HG03575 (cell line): ENCODE measurements around the gene LCN1.

Source experiments
- ATAC-seq: cut with Tn5 transposase; IDR thresholded peaks from one replicate; pipeline ENCODE4 v1.9.1; 2021; ENCODE audit not compliant: unreplicated experiment, insufficient number of reproducible peaks, low FRiP score; ENCODE audit errors: extremely low read depth

LCN1 gene

DNA sequence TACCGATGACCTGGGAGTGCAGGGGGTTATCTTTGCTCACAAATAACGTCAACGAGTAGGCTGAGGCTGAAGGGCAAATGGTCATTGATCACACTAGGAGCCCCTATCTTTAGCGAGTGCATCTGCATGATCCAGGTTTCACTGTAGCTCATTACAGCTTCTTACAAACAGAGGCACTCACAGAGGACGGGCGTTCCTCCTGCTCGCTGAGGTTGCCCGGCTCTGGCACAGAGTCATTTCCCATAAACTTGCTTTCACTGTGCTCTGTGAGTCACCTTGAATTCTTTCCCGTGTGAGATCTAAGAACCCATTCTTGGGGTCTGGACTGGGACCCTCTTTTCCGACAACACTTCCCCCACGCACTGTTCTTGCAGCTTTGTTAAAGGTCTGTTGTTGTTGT is 38.4 kb downstream of the LCN1 start:
- no peak for ATAC-seq

DNA sequence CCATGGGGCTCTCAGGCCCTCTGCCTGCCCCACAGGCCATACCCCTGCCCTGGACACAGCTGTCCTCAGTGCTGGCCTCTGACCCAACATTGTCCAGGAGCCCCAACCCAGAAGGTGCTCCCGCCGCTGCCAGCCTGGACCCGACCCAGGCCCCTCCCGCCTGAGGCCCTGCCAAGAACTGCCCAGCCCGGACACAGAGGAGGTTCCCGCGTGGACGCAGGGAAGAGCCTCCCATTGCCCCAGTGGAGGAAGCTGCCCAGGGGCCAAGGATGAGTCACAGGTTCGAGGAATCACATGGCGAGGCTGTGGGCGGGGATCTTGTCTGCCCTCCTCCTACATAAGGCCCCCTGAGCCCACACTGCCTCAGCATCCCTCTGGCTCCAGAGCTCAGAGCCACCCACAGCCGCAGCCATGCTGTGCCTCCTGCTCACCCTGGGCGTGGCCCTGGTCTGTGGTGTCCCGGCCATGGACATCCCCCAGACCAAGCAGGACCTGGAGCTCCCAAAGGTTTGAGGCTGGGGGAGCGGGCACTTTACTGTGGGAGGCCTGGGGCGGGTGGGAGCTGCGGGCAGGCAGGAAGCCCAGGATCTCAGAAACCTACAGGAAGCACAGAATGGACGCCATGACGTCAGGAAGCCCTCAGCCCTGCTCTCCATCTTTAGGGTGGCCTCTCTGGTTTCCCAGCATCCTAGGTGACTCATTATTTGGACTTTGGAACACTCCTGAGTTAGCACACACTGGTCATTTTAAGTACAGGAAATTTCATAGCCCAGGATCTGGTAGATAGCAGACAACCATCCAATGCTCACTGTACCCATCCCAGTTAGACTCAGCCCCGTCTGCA is 40.4 kb downstream of the LCN1 start, which contains the start of gene PAEP:
Gene PAEP, plus strand, starts transcription at position 366 of the 844 bp plus-strand sequence.
- no peak for ATAC-seq

- no peak for ATAC-seq
Measured at GRCh38 chr9:135562235-135562745, 41.0 kb downstream of the LCN1 start.

DNA sequence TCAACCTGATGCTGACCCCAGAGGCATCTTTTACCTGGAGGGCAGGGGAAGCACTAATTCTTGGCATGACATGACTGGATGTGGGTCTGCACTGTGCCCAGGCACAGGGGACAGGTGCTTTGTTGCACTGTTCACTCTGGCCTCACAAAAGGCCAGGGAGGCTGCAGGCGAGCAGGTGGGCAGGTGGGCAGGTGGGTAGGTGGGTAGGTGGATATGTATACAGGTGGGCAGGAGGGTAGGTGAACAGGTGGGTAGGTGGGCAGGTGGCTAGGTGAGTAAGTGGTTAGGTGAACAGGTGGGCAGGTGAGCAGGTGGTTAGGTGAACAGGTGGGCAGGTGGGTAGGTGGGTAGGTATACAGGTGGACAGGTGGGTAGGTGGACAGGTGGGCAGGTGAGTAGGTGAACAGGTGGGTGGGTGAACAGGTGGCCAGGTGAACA is 41.8 kb downstream of the LCN1 start:
- no peak for ATAC-seq

GRCh38 chr9:135563858-135564257 is 42.6 kb downstream of the LCN1 start:
- no peak for ATAC-seq

DNA sequence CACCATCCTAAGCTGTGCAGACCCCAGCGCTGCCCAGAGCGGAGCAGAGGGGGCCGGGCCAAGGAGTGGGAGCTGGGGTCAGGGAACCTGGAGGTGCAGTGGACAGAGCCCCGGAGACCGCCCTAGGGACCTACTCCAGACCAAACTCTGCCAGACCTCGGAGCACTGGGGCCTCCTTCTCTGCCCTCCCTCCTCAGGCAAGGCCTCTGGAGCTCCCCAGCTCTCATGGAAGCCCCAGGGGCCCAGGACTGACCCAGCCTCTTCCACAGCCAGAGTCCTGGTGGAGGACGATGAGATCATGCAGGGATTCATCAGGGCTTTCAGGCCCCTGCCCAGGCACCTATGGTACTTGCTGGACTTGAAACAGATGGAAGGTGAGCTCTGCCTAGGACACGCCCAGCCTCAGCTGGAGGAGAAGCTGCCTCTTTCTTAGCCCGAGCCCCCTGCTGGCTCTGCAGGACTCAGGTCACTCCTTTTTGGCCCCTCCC is 43.9 kb downstream of the LCN1 start:
- ATAC-seq = no peak

DNA sequence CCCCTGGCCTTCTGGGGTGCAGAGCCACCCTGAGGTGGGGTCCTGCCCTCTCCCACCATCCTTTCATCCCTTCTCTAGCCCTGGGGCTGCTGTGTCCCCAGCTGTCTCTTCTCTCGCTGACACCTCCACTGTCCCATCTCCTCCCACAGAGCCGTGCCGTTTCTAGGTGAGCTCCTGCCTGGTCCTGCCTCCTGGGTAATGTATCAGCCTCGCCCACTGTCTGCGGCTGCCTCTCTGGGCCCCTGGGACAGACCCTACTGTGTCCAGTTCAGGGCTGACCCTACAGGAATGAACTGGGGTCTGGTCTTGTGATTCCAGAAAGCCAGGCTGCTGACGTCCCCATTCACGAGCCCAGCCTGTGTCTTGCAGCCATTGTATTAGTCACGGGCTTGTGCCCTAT is 44.4 kb downstream of the LCN1 start:
- ATAC-seq = no peak

DNA sequence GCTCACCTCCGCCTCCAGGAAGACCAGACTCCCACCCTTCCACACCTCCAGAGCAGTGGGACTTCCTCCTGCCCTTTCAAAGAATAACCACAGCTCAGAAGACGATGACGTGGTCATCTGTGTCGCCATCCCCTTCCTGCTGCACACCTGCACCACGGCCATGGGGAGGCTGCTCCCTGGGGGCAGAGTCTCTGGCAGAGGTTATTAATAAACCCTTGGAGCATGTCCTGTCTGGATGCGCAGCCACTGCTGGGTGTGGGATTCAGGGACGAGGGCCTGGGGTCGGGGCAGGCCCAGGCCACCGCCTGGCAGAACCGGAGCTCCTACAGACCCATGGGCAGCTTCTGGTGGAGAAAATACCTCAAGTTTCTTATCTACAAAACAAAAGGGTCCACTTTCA is 45.3 kb downstream of the LCN1 start:
- ATAC-seq = no peak

GRCh38 chr9:135567311-135567710 is 46.1 kb downstream of the LCN1 start:
- ATAC-seq = no peak

- ATAC-seq = no peak
Measured at GRCh38 chr9:135568026-135568425, 46.8 kb downstream of the LCN1 start.

DNA sequence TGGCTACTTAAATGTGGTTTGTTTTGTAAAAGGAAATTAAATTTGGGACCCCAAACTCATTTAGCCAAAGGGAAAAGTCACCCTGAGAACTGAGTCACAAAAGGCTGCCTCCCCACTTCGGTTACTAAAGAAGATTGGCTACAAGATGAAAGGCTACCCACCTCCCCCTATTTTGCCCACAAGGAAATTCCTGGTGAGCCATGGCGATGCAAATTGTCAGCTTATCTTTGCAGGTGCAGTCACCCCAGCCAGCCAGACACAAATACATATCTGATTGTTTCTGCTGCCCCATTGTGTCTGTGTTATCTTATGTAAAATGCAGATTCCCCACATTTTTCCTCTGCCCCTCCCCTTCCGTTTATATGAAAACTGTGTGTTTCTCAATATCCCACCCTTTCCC is 49.2 kb downstream of the LCN1 start:
- ATAC-seq = no peak

GRCh38 chr9:135572233-135572632 is 51.0 kb downstream of the LCN1 start:
- no peak for ATAC-seq

DNA sequence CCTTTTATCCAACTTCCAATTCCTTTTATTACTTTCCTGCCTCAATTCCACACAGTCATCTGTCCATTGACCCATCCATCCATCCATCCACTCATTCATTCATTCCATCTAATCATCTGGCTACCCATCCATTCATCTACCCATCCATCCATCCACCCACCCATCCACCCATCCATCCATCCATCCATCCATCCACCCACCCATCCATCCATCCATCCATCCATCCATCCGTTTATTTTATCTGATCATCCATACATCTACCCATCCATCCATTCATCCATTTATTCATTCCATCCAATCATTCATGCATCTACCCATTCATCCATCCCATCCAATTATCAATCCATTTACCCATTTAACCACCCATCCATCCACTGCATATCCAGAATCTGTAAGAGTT is 51.9 kb downstream of the LCN1 start:
- no peak for ATAC-seq

- no peak for ATAC-seq
Measured at GRCh38 chr9:135574331-135574730, 53.1 kb downstream of the LCN1 start.

- ATAC-seq = no peak
Measured at GRCh38 chr9:135574943-135575342, 53.7 kb downstream of the LCN1 start.
